Activated CD4-positive, alpha-beta T cell treated with anti-CD3 and anti-CD28 coated beads for 36 hours (primary cell): ENCODE data around the gene KCNQ4. TPM values are rescaled to one million over a fixed set of nuclear protein-coding genes. Genes with fewer than 3 reads are reported as not detected.

Experiments used
- ATAC-seq: fragments of 200-7000 bp; cut with Tn5 transposase; one replicate; pipeline ENCODE4 v1.10.0; 2021; ENCODE audit warnings: mild to moderate bottlenecking, moderate library complexity
- CTCF ChIA-PET: fragments of 350-600 bp; sonication (Branson Sonifier 250); formaldehyde crosslinking; loops from one replicate; lab custom pipeline; 2021; ENCODE audit warnings: antibody characterized with exemption; lab: Charles Lee
- POLR2A ChIA-PET: fragments of 350-600 bp; sonication (Branson Sonifier 250); formaldehyde crosslinking; loops from one replicate; lab custom pipeline; 2021; ENCODE audit warnings: antibody characterized with exemption, inconsistent platforms; lab: Charles Lee
- DNase-seq: peaks from one replicate; pipeline ENCODE4 v3.0.0-alpha.2; 2020
- H3K27ac Mint-ChIP-seq: one replicate; pipeline ENCODE4 v1.8.0; 2021; ENCODE audit warnings: mixed read lengths
- H3K27me3 Mint-ChIP-seq: one replicate; pipeline ENCODE4 v1.8.0; 2021; ENCODE audit warnings: mixed read lengths
- H3K36me3 Mint-ChIP-seq: one replicate; pipeline ENCODE4 v1.8.0; 2021; ENCODE audit warnings: low read depth, mixed read lengths
- H3K4me1 Mint-ChIP-seq: one replicate; pipeline ENCODE4 v1.8.0; 2021; ENCODE audit warnings: mixed read lengths
- H3K4me3 Mint-ChIP-seq: one replicate; pipeline ENCODE4 v1.8.0; 2021; ENCODE audit warnings: mild to moderate bottlenecking, moderate library complexity, mixed read lengths
- H3K9me3 Mint-ChIP-seq: one replicate; pipeline ENCODE4 v1.8.0; 2021; ENCODE audit warnings: low read depth, mixed read lengths
- intact Hi-C, 2 experiments: fragments of 100-400 bp; cut with DNase I in 1 of 2; cut with micrococcal nuclease in 1 of 2; formaldehyde crosslinking; loops; one replicate each; pipeline versions ENCODE4 v1.14.2 to v1.15.1; 2022 to 2024; cut with DNase I, micrococcal nuclease
- total RNA-seq, 2 experiments: library from RNA; stranded (reverse); gene quantifications; one replicate each; pipeline ENCODE4 v1.2.3, GENCODE V29; 2021

KCNQ4 gene
- total RNA-seq, 2 experiments from 2014 or later: 0.43 to 0.58 TPM

GRCh38 chr1:40808444-40808843 lies 24.9 kb downstream of the KCNQ4 start:
- peak overlapping the region; percentile 80 for H3K27ac Mint-ChIP-seq
- ATAC-seq: no peak
- POLR2A ChIA-PET: interaction anchor here (0.6 kb wide), 1 partner anchor 51 kb away, joined by 3 read pairs; no protein-coding TSS in a partner anchor
- no peak overlapping the region for H3K4me3 Mint-ChIP-seq
- H3K4me1 Mint-ChIP-seq: peaks cover 19% of the 10 kb centered on the region
- H3K9me3 Mint-ChIP-seq: no peaks in the 10 kb centered on the region
- no peaks in the 10 kb centered on the region for H3K36me3 Mint-ChIP-seq
- H3K27me3 Mint-ChIP-seq: no peaks in the 10 kb centered on the region
- intact Hi-C loops: no loop called here
- CTCF ChIA-PET: interaction anchor here (0.7 kb wide), 1 partner anchor 229 kb away, joined by 4 read pairs; no protein-coding TSS in a partner anchor
- DNase-seq: no peak

GRCh38 chr1:40808909-40809308 lies 25.3 kb downstream of the KCNQ4 start:
- POLR2A ChIA-PET: interaction anchor here (0.6 kb wide), 1 partner anchor 50 kb away, joined by 3 read pairs; no protein-coding TSS in a partner anchor
- intact Hi-C loops: no loop called here
- H3K36me3 Mint-ChIP-seq: no peaks in the 10 kb centered on the region

GRCh38 chr1:40810927-40811326 lies 27.3 kb downstream of the KCNQ4 start:
- H3K36me3 Mint-ChIP-seq: no peaks in the 10 kb centered on the region
- no peaks in the 10 kb centered on the region for H3K9me3 Mint-ChIP-seq
- ChIA-PET CTCF (interaction anchor here (0.6 to 1.2 kb wide), 2 partner anchors 38 to 142 kb away, joined by 4 read pairs; no protein-coding TSS in a partner anchor), POLR2A (no interaction called here)
- no peak overlapping the region for H3K4me3 Mint-ChIP-seq
- H3K4me1 Mint-ChIP-seq: peaks cover 19% of the 10 kb centered on the region
- H3K27ac Mint-ChIP-seq: no peak overlapping the region
- intact Hi-C loops: no loop called here
- DNase-seq: no peak
- ATAC-seq: no peak
- H3K27me3 Mint-ChIP-seq: no peaks in the 10 kb centered on the region

More at GRCh38 chr1:40808909-40809308, 25.3 kb downstream of the KCNQ4 start:
- DNase-seq (no peak), ATAC-seq (no peak)
- Mint-ChIP-seq H3K27ac (peak overlapping the region; percentile 80), H3K9me3 (no peaks in the 10 kb centered on the region), H3K4me3 (no peak overlapping the region), H3K4me1 (peaks cover 19% of the 10 kb centered on the region), H3K27me3 (no peaks in the 10 kb centered on the region)
- CTCF ChIA-PET: interaction anchor here (0.9 to 1.0 kb wide), 2 partner anchors 27 to 144 kb away, joined by 3 to 5 read pairs; no protein-coding TSS in a partner anchor

- no peak overlapping the region for H3K27ac Mint-ChIP-seq
- H3K4me1 Mint-ChIP-seq: peaks cover 18% of the 10 kb centered on the region
- POLR2A ChIA-PET: no interaction called here
- no peaks in the 10 kb centered on the region for H3K36me3 Mint-ChIP-seq
- H3K4me3 Mint-ChIP-seq: no peak overlapping the region
- DNase-seq: no peak
- intact Hi-C loops: no loop called here
- CTCF ChIA-PET: interaction anchor here (0.7 to 1.8 kb wide), 3 partner anchors 18 to 144 kb away, joined by 3 to 6 read pairs (median 4); no protein-coding TSS in a partner anchor
- no peaks in the 10 kb centered on the region for H3K27me3 Mint-ChIP-seq
- no peaks in the 10 kb centered on the region for H3K9me3 Mint-ChIP-seq
- no peak for ATAC-seq
Observed at GRCh38 chr1:40815420-40815819, 31.8 kb downstream of the KCNQ4 start.

- Mint-ChIP-seq H3K27ac (peak overlapping the region; percentile 37), H3K4me1 (peaks cover 17% of the 10 kb centered on the region), H3K27me3 (no peaks in the 10 kb centered on the region), H3K36me3 (no peaks in the 10 kb centered on the region), H3K9me3 (no peaks in the 10 kb centered on the region), H3K4me3 (peak overlapping the region; percentile 67)
- CTCF ChIA-PET: no interaction called here
- ATAC-seq: no peak
- intact Hi-C loops: loop anchor here (1.0 kb wide), 2 partner anchors 16 to 44 kb away; partner anchors contain the start of gene CITED4 (in 2 of the 2)
- POLR2A ChIA-PET: no interaction called here
- no peak for DNase-seq
Observed at GRCh38 chr1:40817791-40818263, 34.2 kb downstream of the KCNQ4 start.

GRCh38 chr1:40818264-40818961 lies 34.8 kb downstream of the KCNQ4 start:
- ChIA-PET CTCF (no interaction called here), POLR2A (no interaction called here)

GRCh38 chr1:40819101-40819500 lies 35.5 kb downstream of the KCNQ4 start:
- intact Hi-C loops: no loop called here
- no peaks in the 10 kb centered on the region for H3K36me3 Mint-ChIP-seq
- peak overlapping the region; percentile 67 for H3K4me3 Mint-ChIP-seq
- H3K27ac Mint-ChIP-seq: no peak overlapping the region
- ChIA-PET POLR2A (no interaction called here), CTCF (no interaction called here)
- DNase-seq (no peak), ATAC-seq (no peak)
- peaks cover 17% of the 10 kb centered on the region for H3K4me1 Mint-ChIP-seq
- no peaks in the 10 kb centered on the region for H3K27me3 Mint-ChIP-seq
- H3K9me3 Mint-ChIP-seq: no peaks in the 10 kb centered on the region

More at GRCh38 chr1:40818264-40818961, 34.8 kb downstream of the KCNQ4 start:
- Mint-ChIP-seq H3K9me3 (no peaks in the 10 kb centered on the region), H3K27ac (peak overlapping the region; percentile 37), H3K27me3 (no peaks in the 10 kb centered on the region), H3K36me3 (no peaks in the 10 kb centered on the region), H3K4me1 (peaks cover 17% of the 10 kb centered on the region), H3K4me3 (peak overlapping the region; percentile 67)
- ATAC-seq (peak; percentile 99), DNase-seq (peak; percentile 93)
- intact Hi-C loops: loop anchor here (1.0 kb wide), 2 partner anchors 16 to 44 kb away; partner anchors contain the start of gene CITED4 (in 2 of the 2)

- no peak for DNase-seq
- POLR2A ChIA-PET: no interaction called here
Observed at GRCh38 chr1:40820251-40820797, 36.7 kb downstream of the KCNQ4 start.

GRCh38 chr1:40820911-40821693 lies 37.5 kb downstream of the KCNQ4 start:
- ChIA-PET CTCF (interaction anchor here (0.6 to 1.3 kb wide), 9 partner anchors 14 to 539 kb away, joined by 3 to 4 read pairs (median 3); no protein-coding TSS in a partner anchor), POLR2A (interaction anchor here (0.6 to 0.8 kb wide), 2 partner anchors 16 to 202 kb away, joined by 3 to 4 read pairs; no protein-coding TSS in a partner anchor)
- H3K27me3 Mint-ChIP-seq: no peaks in the 10 kb centered on the region
- peaks cover 28% of the 10 kb centered on the region for H3K4me1 Mint-ChIP-seq
- ATAC-seq (no peak), DNase-seq (no peak)
- no peak overlapping the region for H3K4me3 Mint-ChIP-seq
- no peaks in the 10 kb centered on the region for H3K36me3 Mint-ChIP-seq
- no peaks in the 10 kb centered on the region for H3K9me3 Mint-ChIP-seq
- no peak overlapping the region for H3K27ac Mint-ChIP-seq
- intact Hi-C loops: no loop called here

More at GRCh38 chr1:40820251-40820797, 36.7 kb downstream of the KCNQ4 start:
- CTCF ChIA-PET: interaction anchor here (0.6 to 1.1 kb wide), 5 partner anchors 15 to 539 kb away, joined by 3 read pairs; no protein-coding TSS in a partner anchor
- Mint-ChIP-seq H3K27me3 (no peaks in the 10 kb centered on the region), H3K4me1 (peaks cover 23% of the 10 kb centered on the region), H3K27ac (no peak overlapping the region), H3K9me3 (no peaks in the 10 kb centered on the region), H3K4me3 (no peak overlapping the region), H3K36me3 (no peaks in the 10 kb centered on the region)
- intact Hi-C loops: no loop called here
- no peak for ATAC-seq

- Mint-ChIP-seq H3K9me3 (no peaks in the 10 kb centered on the region), H3K4me1 (peaks cover 27% of the 10 kb centered on the region), H3K36me3 (no peaks in the 10 kb centered on the region), H3K27me3 (no peaks in the 10 kb centered on the region), H3K4me3 (no peak overlapping the region), H3K27ac (no peak overlapping the region)
- DNase-seq (no peak), ATAC-seq (no peak)
- intact Hi-C loops: no loop called here
- POLR2A ChIA-PET: no interaction called here
- CTCF ChIA-PET: no interaction called here
Observed at GRCh38 chr1:40822890-40823289, 39.3 kb downstream of the KCNQ4 start.

- Mint-ChIP-seq H3K27me3 (no peaks in the 10 kb centered on the region), H3K4me3 (no peak overlapping the region), H3K9me3 (no peaks in the 10 kb centered on the region), H3K36me3 (no peaks in the 10 kb centered on the region), H3K27ac (no peak overlapping the region), H3K4me1 (peaks cover 23% of the 10 kb centered on the region)
- DNase-seq (no peak), ATAC-seq (no peak)
- intact Hi-C loops: no loop called here
- ChIA-PET CTCF (no interaction called here), POLR2A (no interaction called here)
Observed at GRCh38 chr1:40823345-40823744, 39.8 kb downstream of the KCNQ4 start.
